GM23338 (cell line): ENCODE measurements around the gene ALG5. TPM values are rescaled to one million over a fixed set of nuclear protein-coding genes. Genes with fewer than 3 reads are reported as not detected.

ENCODE experiments used
- CTCF ChIP-seq, 2 experiments: fragments of 200-600 bp in 1 of 2; sonication (generic) in 1 of 2; conservative IDR thresholded peaks; 2 replicates each; pipeline versions ENCODE4 v1.5.1 to v1.6.1; 2016 to 2017; ENCODE audit warnings: antibody characterized with exemption in 2 of 2, low read depth in 2 of 2, mild to moderate bottlenecking in 2 of 2, moderate library complexity in 1 of 2
- ETS1 ChIP-seq: IDR thresholded peaks from 2 replicates; pipeline ENCODE4 v1.6.1; 2016; ENCODE audit warnings: antibody characterized with exemption
- EZH2phosphoT487 ChIP-seq: fragments of 200-600 bp; sonication (generic); IDR thresholded peaks from one replicate; pipeline ENCODE4 v1.8.1; 2018; ENCODE audit warnings: antibody characterized with exemption; ENCODE audit not compliant: unreplicated experiment
- JUNB ChIP-seq: IDR thresholded peaks from one replicate; pipeline ENCODE4 v1.6.1; 2016; ENCODE audit warnings: antibody characterized with exemption; ENCODE audit not compliant: unreplicated experiment
- NANOG ChIP-seq: IDR thresholded peaks from 2 replicates; pipeline ENCODE4 v1.6.1; 2016; ENCODE audit warnings: antibody characterized with exemption, borderline replicate concordance
- POLR2AphosphoS5 ChIP-seq: IDR thresholded peaks from 2 replicates; pipeline ENCODE4 v1.6.1; 2016; ENCODE audit warnings: antibody characterized with exemption, low read depth
- STAT1 ChIP-seq: IDR thresholded peaks from one replicate; pipeline ENCODE4 v1.6.1; 2016; ENCODE audit warnings: antibody characterized with exemption; ENCODE audit not compliant: unreplicated experiment
- ZNF114 ChIP-seq: fragments of 250-450 bp; sonication (Bioruptor Pico); IDR thresholded peaks from 2 replicates; pipeline ENCODE4 v1.5.0; 2020; ENCODE audit warnings: mild to moderate bottlenecking, moderate library complexity
- ZNF331 ChIP-seq: fragments of 250-450 bp; sonication (Bioruptor Pico); IDR thresholded peaks from 2 replicates; pipeline ENCODE4 v1.5.0; 2020; ENCODE audit warnings: low read depth, mild to moderate bottlenecking, moderate library complexity
- polyA plus RNA-seq: library from polyadenylated mRNA; unstranded; fragments of >200 nt; fragmentation: Nextera tagmentation; extraction: Ambion mirVana; gene quantifications from 2 replicates; pipeline ENCODE4 v1.2.1, GENCODE V29; 2016
- total RNA-seq: library from RNA; depleted of rRNA; stranded (reverse); fragments of >200 nt; shearing (Covaris generic); gene quantifications from 2 replicates; pipeline ENCODE4 v1.2.3, GENCODE V29; 2014
- TF ChIP-seq, protein P1 (sequence below): fragments of 250-450 bp; sonication (Bioruptor Pico); IDR thresholded peaks from 2 replicates; pipeline ENCODE4 v1.5.0; 2020; ENCODE audit warnings: mild to moderate bottlenecking, moderate library complexity

Gene ALG5
- total and polyA plus RNA-seq, 2 experiments from 2014 or later, result 15.6 to 34.0 TPM

DNA sequence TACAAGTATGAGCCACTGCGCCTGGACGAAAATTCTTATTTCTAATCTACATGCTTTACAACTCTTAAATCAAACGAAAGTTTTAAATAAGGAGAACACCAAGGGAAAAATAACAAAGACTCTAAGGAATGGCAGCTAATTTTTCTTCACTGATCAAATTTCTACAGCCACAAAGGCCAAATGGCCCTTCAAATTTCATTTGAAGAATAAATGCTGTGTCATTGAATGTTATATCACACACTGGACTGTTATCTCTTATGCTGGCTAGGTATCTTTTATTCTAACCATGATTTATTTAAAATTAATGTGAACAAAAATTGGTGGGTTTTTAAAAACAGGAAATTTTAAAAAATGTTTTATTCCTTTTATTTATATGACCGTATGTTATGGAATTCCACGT is 93.2 kb downstream of the ALG5 start (continued):
- TF ChIP-seq, protein P1, sequence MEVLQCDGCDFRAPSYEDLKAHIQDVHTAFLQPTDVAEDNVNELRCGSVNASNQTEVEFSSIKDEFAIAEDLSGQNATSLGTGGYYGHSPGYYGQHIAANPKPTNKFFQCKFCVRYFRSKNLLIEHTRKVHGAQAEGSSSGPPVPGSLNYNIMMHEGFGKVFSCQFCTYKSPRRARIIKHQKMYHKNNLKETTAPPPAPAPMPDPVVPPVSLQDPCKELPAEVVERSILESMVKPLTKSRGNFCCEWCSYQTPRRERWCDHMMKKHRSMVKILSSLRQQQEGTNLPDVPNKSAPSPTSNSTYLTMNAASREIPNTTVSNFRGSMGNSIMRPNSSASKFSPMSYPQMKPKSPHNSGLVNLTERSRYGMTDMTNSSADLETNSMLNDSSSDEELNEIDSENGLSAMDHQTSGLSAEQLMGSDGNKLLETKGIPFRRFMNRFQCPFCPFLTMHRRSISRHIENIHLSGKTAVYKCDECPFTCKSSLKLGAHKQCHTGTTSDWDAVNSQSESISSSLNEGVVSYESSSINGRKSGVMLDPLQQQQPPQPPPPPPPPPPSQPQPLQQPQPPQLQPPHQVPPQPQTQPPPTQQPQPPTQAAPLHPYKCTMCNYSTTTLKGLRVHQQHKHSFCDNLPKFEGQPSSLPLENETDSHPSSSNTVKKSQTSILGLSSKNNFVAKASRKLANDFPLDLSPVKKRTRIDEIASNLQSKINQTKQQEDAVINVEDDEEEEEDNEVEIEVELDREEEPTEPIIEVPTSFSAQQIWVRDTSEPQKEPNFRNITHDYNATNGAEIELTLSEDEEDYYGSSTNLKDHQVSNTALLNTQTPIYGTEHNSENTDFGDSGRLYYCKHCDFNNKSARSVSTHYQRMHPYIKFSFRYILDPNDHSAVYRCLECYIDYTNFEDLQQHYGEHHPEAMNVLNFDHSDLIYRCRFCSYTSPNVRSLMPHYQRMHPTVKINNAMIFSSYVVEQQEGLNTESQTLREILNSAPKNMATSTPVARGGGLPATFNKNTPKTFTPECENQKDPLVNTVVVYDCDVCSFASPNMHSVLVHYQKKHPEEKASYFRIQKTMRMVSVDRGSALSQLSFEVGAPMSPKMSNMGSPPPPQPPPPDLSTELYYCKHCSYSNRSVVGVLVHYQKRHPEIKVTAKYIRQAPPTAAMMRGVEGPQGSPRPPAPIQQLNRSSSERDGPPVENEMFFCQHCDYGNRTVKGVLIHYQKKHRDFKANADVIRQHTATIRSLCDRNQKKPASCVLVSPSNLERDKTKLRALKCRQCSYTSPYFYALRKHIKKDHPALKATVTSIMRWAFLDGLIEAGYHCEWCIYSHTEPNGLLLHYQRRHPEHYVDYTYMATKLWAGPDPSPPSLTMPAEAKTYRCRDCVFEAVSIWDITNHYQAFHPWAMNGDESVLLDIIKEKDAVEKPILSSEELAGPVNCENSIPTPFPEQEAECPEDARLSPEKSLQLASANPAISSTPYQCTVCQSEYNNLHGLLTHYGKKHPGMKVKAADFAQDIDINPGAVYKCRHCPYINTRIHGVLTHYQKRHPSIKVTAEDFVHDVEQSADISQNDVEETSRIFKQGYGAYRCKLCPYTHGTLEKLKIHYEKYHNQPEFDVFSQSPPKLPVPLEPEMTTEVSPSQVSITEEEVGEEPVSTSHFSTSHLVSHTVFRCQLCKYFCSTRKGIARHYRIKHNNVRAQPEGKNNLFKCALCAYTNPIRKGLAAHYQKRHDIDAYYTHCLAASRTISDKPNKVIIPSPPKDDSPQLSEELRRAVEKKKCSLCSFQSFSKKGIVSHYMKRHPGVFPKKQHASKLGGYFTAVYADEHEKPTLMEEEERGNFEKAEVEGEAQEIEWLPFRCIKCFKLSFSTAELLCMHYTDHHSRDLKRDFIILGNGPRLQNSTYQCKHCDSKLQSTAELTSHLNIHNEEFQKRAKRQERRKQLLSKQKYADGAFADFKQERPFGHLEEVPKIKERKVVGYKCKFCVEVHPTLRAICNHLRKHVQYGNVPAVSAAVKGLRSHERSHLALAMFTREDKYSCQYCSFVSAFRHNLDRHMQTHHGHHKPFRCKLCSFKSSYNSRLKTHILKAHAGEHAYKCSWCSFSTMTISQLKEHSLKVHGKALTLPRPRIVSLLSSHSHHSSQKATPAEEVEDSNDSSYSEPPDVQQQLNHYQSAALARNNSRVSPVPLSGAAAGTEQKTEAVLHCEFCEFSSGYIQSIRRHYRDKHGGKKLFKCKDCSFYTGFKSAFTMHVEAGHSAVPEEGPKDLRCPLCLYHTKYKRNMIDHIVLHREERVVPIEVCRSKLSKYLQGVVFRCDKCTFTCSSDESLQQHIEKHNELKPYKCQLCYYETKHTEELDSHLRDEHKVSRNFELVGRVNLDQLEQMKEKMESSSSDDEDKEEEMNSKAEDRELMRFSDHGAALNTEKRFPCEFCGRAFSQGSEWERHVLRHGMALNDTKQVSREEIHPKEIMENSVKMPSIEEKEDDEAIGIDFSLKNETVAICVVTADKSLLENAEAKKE, result no peak
- TF ChIP-seq CTCF (conservative IDR thresholded peaks at IDR 0.05; ENCODE audit: low read depth in 2 of 2) (no peak), NANOG (no peak), JUNB (no peak), ETS1 (no peak), STAT1 (no peak), POLR2AphosphoS5 (no peak), ZNF331 (CRISPR knock-in tag) (no peak), ZNF114 (CRISPR knock-in tag) (no peak), EZH2phosphoT487 (no peak)
